ENCODE measurements around the gene NOP58.

DNA sequence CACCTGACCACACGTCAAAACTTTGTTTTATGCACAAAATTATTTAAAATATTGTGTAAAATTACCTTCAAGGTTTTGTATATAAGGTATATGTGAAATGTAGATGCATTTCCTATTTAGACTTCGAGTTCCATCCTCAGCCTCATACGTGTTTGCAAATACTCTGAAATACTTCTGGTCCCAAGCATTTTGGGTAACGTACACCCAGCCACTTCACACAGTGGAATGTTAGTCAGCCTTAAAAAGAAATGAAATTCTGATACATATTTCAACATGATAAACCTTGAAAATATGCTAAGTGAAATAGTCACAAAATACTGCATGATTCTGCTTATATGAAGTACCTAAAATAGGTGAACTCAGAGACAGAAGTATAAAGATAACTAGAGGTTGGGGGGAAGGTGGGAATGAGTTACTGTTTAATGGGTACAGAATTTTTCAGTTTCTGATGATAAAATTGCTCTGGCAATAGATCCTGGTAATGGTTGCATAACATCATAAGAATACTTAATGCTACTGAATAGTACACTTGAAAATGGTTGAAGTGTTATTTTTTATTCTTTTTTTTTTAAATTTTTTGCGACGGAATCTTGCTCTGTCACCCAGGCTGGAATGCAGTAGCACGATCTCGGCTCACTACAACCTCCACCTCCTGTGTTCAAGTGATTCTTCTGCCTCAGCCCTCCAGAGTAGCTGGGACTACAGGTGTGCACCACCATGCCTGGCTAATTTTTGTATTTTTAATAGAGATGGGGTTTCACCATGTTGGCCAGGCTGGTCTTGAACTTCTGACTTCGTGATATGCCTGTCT is 24.0 kb downstream of the NOP58 start:
- TF ChIP-seq, protein P1, sequence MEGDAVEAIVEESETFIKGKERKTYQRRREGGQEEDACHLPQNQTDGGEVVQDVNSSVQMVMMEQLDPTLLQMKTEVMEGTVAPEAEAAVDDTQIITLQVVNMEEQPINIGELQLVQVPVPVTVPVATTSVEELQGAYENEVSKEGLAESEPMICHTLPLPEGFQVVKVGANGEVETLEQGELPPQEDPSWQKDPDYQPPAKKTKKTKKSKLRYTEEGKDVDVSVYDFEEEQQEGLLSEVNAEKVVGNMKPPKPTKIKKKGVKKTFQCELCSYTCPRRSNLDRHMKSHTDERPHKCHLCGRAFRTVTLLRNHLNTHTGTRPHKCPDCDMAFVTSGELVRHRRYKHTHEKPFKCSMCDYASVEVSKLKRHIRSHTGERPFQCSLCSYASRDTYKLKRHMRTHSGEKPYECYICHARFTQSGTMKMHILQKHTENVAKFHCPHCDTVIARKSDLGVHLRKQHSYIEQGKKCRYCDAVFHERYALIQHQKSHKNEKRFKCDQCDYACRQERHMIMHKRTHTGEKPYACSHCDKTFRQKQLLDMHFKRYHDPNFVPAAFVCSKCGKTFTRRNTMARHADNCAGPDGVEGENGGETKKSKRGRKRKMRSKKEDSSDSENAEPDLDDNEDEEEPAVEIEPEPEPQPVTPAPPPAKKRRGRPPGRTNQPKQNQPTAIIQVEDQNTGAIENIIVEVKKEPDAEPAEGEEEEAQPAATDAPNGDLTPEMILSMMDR (IDR thresholded peaks at IDR 0.05; ENCODE audit: borderline replicate concordance, extremely low read depth, low read length, poor library complexity, severe bottlenecking), result no peak
- no peak for TF ChIP-seq EZH2 (IDR thresholded peaks at IDR 0.05; ENCODE audit: borderline replicate concordance, low read depth, low read length, severe bottlenecking)
